Measurements from ENCODE around the gene AUTS2. TPM values are rescaled to one million over a fixed set of nuclear protein-coding genes. Genes with fewer than 3 reads are reported as not detected.

Gene AUTS2
- total RNA-seq, 6 experiments from 2014 or later = 10.4 to 32.0 (median 19.3) TPM

- DNase-seq (no peak), ATAC-seq (no peak)
- H3K27ac ChIP-seq = no peak overlapping the region
- H3K27me3 ChIP-seq = no peaks in the 10 kb centered on the region
- no peak overlapping the region for H3K4me3 ChIP-seq
- peaks cover 0 to 4% (median 0%) of the 10 kb centered on the region in 4 donors for H3K4me1 ChIP-seq
- TF ChIP-seq, protein P1, sequence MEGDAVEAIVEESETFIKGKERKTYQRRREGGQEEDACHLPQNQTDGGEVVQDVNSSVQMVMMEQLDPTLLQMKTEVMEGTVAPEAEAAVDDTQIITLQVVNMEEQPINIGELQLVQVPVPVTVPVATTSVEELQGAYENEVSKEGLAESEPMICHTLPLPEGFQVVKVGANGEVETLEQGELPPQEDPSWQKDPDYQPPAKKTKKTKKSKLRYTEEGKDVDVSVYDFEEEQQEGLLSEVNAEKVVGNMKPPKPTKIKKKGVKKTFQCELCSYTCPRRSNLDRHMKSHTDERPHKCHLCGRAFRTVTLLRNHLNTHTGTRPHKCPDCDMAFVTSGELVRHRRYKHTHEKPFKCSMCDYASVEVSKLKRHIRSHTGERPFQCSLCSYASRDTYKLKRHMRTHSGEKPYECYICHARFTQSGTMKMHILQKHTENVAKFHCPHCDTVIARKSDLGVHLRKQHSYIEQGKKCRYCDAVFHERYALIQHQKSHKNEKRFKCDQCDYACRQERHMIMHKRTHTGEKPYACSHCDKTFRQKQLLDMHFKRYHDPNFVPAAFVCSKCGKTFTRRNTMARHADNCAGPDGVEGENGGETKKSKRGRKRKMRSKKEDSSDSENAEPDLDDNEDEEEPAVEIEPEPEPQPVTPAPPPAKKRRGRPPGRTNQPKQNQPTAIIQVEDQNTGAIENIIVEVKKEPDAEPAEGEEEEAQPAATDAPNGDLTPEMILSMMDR (IDR thresholded peaks at IDR 0.05) = no peak
- TF ChIP-seq POLR2A (IDR thresholded peaks at IDR 0.05) = no peak
- intact Hi-C loops (cut with DNase I) = no loop called here
- H3K36me3 ChIP-seq = no peaks in the 10 kb centered on the region
- H3K9me3 ChIP-seq = no peaks in the 10 kb centered on the region
- 75% methylated on average over 5 of the region's 6 CpGs for WGBS (ENCODE audit: insufficient coverage, low coverage, low lambda C conversion rate, missing lambda C conversion rate)
Observed at GRCh38 chr7:69654849-69655707, 56.8 kb downstream of the AUTS2 start.

DNA sequence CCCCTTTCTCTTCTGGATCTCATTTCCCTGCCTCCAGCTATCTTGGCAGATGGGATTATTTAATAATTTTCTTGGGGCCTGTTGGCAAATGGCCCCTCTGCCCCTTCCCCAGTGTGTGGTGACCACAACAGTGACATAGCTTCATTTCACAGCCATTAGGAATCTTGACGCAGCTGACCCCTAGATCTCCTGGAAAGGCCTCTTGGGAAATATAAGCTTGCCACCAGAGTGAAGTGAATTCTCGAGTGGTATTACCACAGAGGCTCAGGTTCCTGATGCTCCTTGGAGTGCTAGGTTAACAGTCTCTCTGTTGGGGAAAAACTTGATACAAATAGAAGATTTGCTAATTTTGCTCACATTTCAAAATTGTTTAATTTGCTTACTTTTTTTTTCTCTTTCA is 57.8 kb downstream of the AUTS2 start:
- H3K4me1 ChIP-seq = peaks cover 0 to 4% (median 0%) of the 10 kb centered on the region in 4 donors

GRCh38 chr7:69656890-69657289 is 58.6 kb downstream of the AUTS2 start:
- peak overlapping the region in 1 of 3 donors; percentile 7 for H3K27ac ChIP-seq
- H3K9me3 ChIP-seq = no peaks in the 10 kb centered on the region
- peak; percentile 65 to 83 (median 74) for ATAC-seq
- H3K27me3 ChIP-seq = no peaks in the 10 kb centered on the region
- H3K36me3 ChIP-seq = no peaks in the 10 kb centered on the region
- WGBS (ENCODE audit: insufficient coverage, low coverage, low lambda C conversion rate, missing lambda C conversion rate) = 44% methylated on average over 3 of the region's 5 CpGs
- H3K4me3 ChIP-seq = no peak overlapping the region
- peak in 2 of 3 donors; percentile 40 to 49 for DNase-seq
- no peak for TF ChIP-seq POLR2A (IDR thresholded peaks at IDR 0.05)
- TF ChIP-seq, protein P1 (IDR thresholded peaks at IDR 0.05) = no peak
- peaks cover 0 to 4% (median 0%) of the 10 kb centered on the region in 4 donors for H3K4me1 ChIP-seq
- intact Hi-C loops (cut with DNase I) = no loop called here

More for the DNA sequence above, 57.8 kb downstream of the AUTS2 start:
- Histone ChIP-seq H3K36me3 (no peaks in the 10 kb centered on the region), H3K27ac (no peak overlapping the region), H3K4me3 (no peak overlapping the region), H3K27me3 (no peaks in the 10 kb centered on the region), H3K9me3 (no peaks in the 10 kb centered on the region)
- TF ChIP-seq POLR2A (IDR thresholded peaks at IDR 0.05) = no peak
- TF ChIP-seq, protein P1 (IDR thresholded peaks at IDR 0.05) = no peak
- ATAC-seq (no peak), DNase-seq (no peak)
- intact Hi-C loops (cut with DNase I) = no loop called here
- 72% methylated on average over 2 of the region's 2 CpGs for WGBS (ENCODE audit: insufficient coverage, low coverage, low lambda C conversion rate, missing lambda C conversion rate)

- ATAC-seq (no peak), DNase-seq (no peak)
- Histone ChIP-seq H3K27ac (no peak overlapping the region), H3K36me3 (no peaks in the 10 kb centered on the region), H3K27me3 (no peaks in the 10 kb centered on the region), H3K4me1 (peaks cover 0 to 4% (median 0%) of the 10 kb centered on the region in 4 donors), H3K9me3 (no peaks in the 10 kb centered on the region), H3K4me3 (no peak overlapping the region)
- TF ChIP-seq, protein P1 (IDR thresholded peaks at IDR 0.05) = no peak
- TF ChIP-seq POLR2A (IDR thresholded peaks at IDR 0.05) = no peak
- intact Hi-C loops (cut with DNase I) = no loop called here
- 63% methylated on average over 3 of the region's 4 CpGs for WGBS (ENCODE audit: insufficient coverage, low coverage, low lambda C conversion rate, missing lambda C conversion rate)
Observed at GRCh38 chr7:69657331-69657730, 59.1 kb downstream of the AUTS2 start.
